ENCODE data around the gene EDC4. TPM values are rescaled to one million over a fixed set of nuclear protein-coding genes. Genes with fewer than 3 reads are reported as not detected.

The EDC4 gene
- total and polyA plus RNA-seq, 2 donors from 2014 or later = 44.7 to 56.5 TPM

GRCh38 chr16:67879462-67879861, 6.6 kb downstream of the EDC4 start:
- intact Hi-C loops (cut with DNase I) = no loop called here
- DNase-seq (no peak), FAIRE-seq (no peak)
- Histone ChIP-seq H3K27ac (ENCODE audit: low read depth in 2 of 2, low read length in 2 of 2) (no peak overlapping the region), H3K36me3 (ENCODE audit: control insufficient read depth in 2 of 3, insufficient read depth in 3 of 3, low read length in 3 of 3) (peaks cover 4 to 77% (median 58%) of the 10 kb centered on the region in 3 donors), H3K9ac (ENCODE audit: low read length in 3 of 3) (no peak overlapping the region), H3K9me3 (ENCODE audit: control insufficient read depth in 2 of 3, insufficient read depth in 1 of 3, low read length in 3 of 3) (no peaks in the 10 kb centered on the region), H3K27me3 (ENCODE audit: control insufficient read depth, insufficient read depth, low read length) (no peaks in the 10 kb centered on the region), H3K4me3 (ENCODE audit: low read length in 3 of 3) (no peak overlapping the region), H3K4me1 (ENCODE audit: control insufficient read depth in 2 of 3, insufficient read depth in 2 of 3, low read depth in 1 of 3, low read length in 3 of 3) (peaks cover 0 to 12% (median under 1%) of the 10 kb centered on the region in 3 donors)
- TF ChIP-seq CTCF (IDR thresholded peaks at IDR 0.05; ENCODE audit: borderline replicate concordance, extremely low read depth, insufficient read depth) = no peak

- no peaks in the 10 kb centered on the region for H3K27me3 ChIP-seq (ENCODE audit: control insufficient read depth, insufficient read depth, low read length)
- intact Hi-C loops (cut with DNase I) = no loop called here
- FAIRE-seq (no peak), DNase-seq (no peak)
- H3K4me3 ChIP-seq (ENCODE audit: low read length in 3 of 3) = no peak overlapping the region
- no peaks in the 10 kb centered on the region for H3K9me3 ChIP-seq (ENCODE audit: control insufficient read depth in 2 of 3, insufficient read depth in 1 of 3, low read length in 3 of 3)
- H3K9ac ChIP-seq (ENCODE audit: low read length in 3 of 3) = no peak overlapping the region
- H3K27ac ChIP-seq (ENCODE audit: low read depth in 2 of 2, low read length in 2 of 2) = no peak overlapping the region
- H3K36me3 ChIP-seq (ENCODE audit: control insufficient read depth in 2 of 3, insufficient read depth in 3 of 3, low read length in 3 of 3) = peaks cover 4 to 77% (median 58%) of the 10 kb centered on the region in 3 donors
- no peak for TF ChIP-seq CTCF (IDR thresholded peaks at IDR 0.05; ENCODE audit: borderline replicate concordance, extremely low read depth, insufficient read depth)
- H3K4me1 ChIP-seq (ENCODE audit: control insufficient read depth in 2 of 3, insufficient read depth in 2 of 3, low read depth in 1 of 3, low read length in 3 of 3) = peaks cover 0 to 11% (median 0%) of the 10 kb centered on the region in 3 donors
Measured at GRCh38 chr16:67879936-67880335, 7.1 kb downstream of the EDC4 start.

GRCh38 chr16:67880584-67880983, 7.7 kb downstream of the EDC4 start:
- FAIRE-seq (no peak), DNase-seq (no peak)
- Histone ChIP-seq H3K9ac (ENCODE audit: low read length in 3 of 3) (no peak overlapping the region), H3K27me3 (ENCODE audit: control insufficient read depth, insufficient read depth, low read length) (no peaks in the 10 kb centered on the region), H3K27ac (ENCODE audit: low read depth in 2 of 2, low read length in 2 of 2) (no peak overlapping the region), H3K36me3 (ENCODE audit: control insufficient read depth in 2 of 3, insufficient read depth in 3 of 3, low read length in 3 of 3) (peaks cover 4 to 74% (median 58%) of the 10 kb centered on the region in 3 donors), H3K4me3 (ENCODE audit: low read length in 3 of 3) (no peak overlapping the region), H3K4me1 (ENCODE audit: control insufficient read depth in 2 of 3, insufficient read depth in 2 of 3, low read depth in 1 of 3, low read length in 3 of 3) (peaks cover 0 to 7% (median 0%) of the 10 kb centered on the region in 3 donors), H3K9me3 (ENCODE audit: control insufficient read depth in 2 of 3, insufficient read depth in 1 of 3, low read length in 3 of 3) (no peaks in the 10 kb centered on the region)
- intact Hi-C loops (cut with DNase I) = no loop called here
- TF ChIP-seq CTCF (IDR thresholded peaks at IDR 0.05; ENCODE audit: borderline replicate concordance, extremely low read depth, insufficient read depth) = no peak

- H3K27ac ChIP-seq (ENCODE audit: low read depth in 2 of 2, low read length in 2 of 2) = no peak overlapping the region
- FAIRE-seq (no peak), DNase-seq (no peak)
- no peaks in the 10 kb centered on the region for H3K9me3 ChIP-seq (ENCODE audit: control insufficient read depth in 2 of 3, insufficient read depth in 1 of 3, low read length in 3 of 3)
- no peak for TF ChIP-seq CTCF (IDR thresholded peaks at IDR 0.05; ENCODE audit: borderline replicate concordance, extremely low read depth, insufficient read depth)
- no peak overlapping the region for H3K4me3 ChIP-seq (ENCODE audit: low read length in 3 of 3)
- intact Hi-C loops (cut with DNase I) = no loop called here
- H3K4me1 ChIP-seq (ENCODE audit: control insufficient read depth in 2 of 3, insufficient read depth in 2 of 3, low read depth in 1 of 3, low read length in 3 of 3) = peaks cover 0 to 2% (median 0%) of the 10 kb centered on the region in 3 donors
- H3K27me3 ChIP-seq (ENCODE audit: control insufficient read depth, insufficient read depth, low read length) = no peaks in the 10 kb centered on the region
- H3K36me3 ChIP-seq (ENCODE audit: control insufficient read depth in 2 of 3, insufficient read depth in 3 of 3, low read length in 3 of 3) = peaks cover 3 to 70% (median 56%) of the 10 kb centered on the region in 3 donors
- no peak overlapping the region for H3K9ac ChIP-seq (ENCODE audit: low read length in 3 of 3)
Measured at GRCh38 chr16:67881621-67882161, 8.8 kb downstream of the EDC4 start.

Data from kidney (tissue), 14 donors.